PFSK-1 (cell line): ENCODE data around the gene GBF1.

Source experiments
- FOXP2 ChIP-seq: optimal IDR thresholded peaks from 2 replicates; pipeline ENCODE3; 2011; ENCODE audit warnings: borderline replicate concordance, control low read depth, inconsistent platforms; ENCODE audit not compliant: insufficient read depth; ENCODE audit errors: extremely low read length, extremely low read depth
- POLR2AphosphoS5 ChIP-seq: IDR thresholded peaks from 2 replicates; pipeline ENCODE4 v1.6.1; 2012; ENCODE audit warnings: low read depth, mild to moderate bottlenecking, control low read depth, low read length, moderate library complexity
- SIN3A ChIP-seq: IDR thresholded peaks from 2 replicates; pipeline ENCODE4 v1.6.1; 2012; ENCODE audit warnings: mild to moderate bottlenecking, low read length, moderate library complexity, borderline replicate concordance; ENCODE audit not compliant: insufficient read depth
- TAF1 ChIP-seq: IDR thresholded peaks from 2 replicates; pipeline ENCODE4 v1.6.1; 2012; ENCODE audit warnings: low read length, control low read depth, borderline replicate concordance; ENCODE audit not compliant: insufficient read depth
- TF ChIP-seq, protein P1 (sequence below), 2 experiments: IDR thresholded peaks; 2 replicates each; pipeline versions ENCODE4 v1.6.1 to v1.8.0; 2011 to 2012; ENCODE audit warnings: low read depth in 2 of 2, low read length in 2 of 2, control low read depth in 1 of 2, inconsistent platforms in 1 of 2, mild to moderate bottlenecking in 1 of 2, moderate library complexity in 1 of 2; ENCODE audit not compliant: insufficient read depth in 1 of 2

GBF1 gene

DNA sequence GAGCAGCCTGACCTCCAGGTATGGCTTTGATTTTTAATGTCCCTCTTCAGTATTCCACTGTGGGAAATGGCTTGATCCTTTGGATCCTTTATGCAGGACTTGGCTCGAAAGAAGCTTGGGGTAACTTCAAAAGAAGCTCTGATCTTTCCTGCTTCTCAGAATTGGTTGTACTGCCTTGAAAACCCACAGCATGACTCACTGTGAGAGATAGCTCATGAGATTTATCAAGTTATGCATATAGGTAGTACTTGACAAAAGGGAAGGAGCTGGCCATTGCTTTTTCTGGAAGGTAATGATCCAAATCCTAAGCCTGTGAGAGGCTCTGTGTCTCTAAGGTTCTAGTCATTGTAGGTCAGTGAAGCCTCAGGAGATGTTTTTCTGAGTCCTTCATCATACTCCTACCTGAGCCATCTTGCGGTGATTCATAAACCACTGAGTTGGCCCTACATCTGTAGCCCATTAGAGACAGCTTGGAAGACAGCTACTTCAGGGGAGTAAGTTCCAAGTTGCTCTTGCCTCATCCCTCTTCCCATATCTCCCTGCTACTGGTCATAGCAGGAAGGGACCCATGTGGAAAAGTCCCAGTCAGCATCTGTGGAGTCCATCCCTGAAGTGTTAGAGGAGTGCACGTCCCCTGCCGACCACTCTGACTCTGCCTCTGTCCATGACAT lies 113.5 kb downstream of the GBF1 start:
- TF ChIP-seq TAF1 (no peak), POLR2AphosphoS5 (no peak), FOXP2 (no peak), SIN3A (no peak)
- TF ChIP-seq, protein P1, sequence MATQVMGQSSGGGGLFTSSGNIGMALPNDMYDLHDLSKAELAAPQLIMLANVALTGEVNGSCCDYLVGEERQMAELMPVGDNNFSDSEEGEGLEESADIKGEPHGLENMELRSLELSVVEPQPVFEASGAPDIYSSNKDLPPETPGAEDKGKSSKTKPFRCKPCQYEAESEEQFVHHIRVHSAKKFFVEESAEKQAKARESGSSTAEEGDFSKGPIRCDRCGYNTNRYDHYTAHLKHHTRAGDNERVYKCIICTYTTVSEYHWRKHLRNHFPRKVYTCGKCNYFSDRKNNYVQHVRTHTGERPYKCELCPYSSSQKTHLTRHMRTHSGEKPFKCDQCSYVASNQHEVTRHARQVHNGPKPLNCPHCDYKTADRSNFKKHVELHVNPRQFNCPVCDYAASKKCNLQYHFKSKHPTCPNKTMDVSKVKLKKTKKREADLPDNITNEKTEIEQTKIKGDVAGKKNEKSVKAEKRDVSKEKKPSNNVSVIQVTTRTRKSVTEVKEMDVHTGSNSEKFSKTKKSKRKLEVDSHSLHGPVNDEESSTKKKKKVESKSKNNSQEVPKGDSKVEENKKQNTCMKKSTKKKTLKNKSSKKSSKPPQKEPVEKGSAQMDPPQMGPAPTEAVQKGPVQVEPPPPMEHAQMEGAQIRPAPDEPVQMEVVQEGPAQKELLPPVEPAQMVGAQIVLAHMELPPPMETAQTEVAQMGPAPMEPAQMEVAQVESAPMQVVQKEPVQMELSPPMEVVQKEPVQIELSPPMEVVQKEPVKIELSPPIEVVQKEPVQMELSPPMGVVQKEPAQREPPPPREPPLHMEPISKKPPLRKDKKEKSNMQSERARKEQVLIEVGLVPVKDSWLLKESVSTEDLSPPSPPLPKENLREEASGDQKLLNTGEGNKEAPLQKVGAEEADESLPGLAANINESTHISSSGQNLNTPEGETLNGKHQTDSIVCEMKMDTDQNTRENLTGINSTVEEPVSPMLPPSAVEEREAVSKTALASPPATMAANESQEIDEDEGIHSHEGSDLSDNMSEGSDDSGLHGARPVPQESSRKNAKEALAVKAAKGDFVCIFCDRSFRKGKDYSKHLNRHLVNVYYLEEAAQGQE (IDR thresholded peaks at IDR 0.05; ENCODE audit: insufficient read depth in 1 of 2, low read depth in 2 of 2, low read length in 2 of 2), result no peak

DNA sequence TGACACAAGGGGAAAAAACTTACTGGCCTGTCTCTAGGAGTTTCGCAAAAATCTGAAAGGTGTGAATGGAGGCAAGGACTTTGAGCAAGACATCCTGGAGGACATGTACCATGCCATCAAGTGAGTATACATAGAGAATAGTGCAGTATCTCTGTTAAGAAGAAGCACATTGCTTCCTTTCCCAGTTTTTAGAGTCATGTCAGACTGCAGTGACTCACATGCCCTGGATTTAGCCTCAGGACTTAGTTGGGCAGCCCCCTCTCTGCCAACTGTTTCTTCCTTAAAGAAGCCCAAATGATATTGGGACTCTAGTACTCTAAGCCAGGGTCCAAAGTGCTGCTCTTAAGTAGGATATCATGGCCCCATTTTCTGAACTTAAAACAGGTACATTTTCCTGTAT lies 122.1 kb downstream of the GBF1 start:
- TF ChIP-seq SIN3A, result no peak
- no peak for TF ChIP-seq TAF1
- TF ChIP-seq, protein P1 (IDR thresholded peaks at IDR 0.05; ENCODE audit: insufficient read depth in 1 of 2, low read depth in 2 of 2, low read length in 2 of 2), result no peak
- TF ChIP-seq FOXP2, result no peak
- TF ChIP-seq POLR2AphosphoS5, result no peak

GRCh38 chr10:102368077-102368476 lies 122.7 kb downstream of the GBF1 start:
- no peak for TF ChIP-seq POLR2AphosphoS5
- TF ChIP-seq SIN3A, result no peak
- TF ChIP-seq FOXP2, result no peak
- TF ChIP-seq, protein P1 (IDR thresholded peaks at IDR 0.05; ENCODE audit: insufficient read depth in 1 of 2, low read depth in 2 of 2, low read length in 2 of 2), result no peak
- TF ChIP-seq TAF1, result no peak

GRCh38 chr10:102371295-102371694 lies 126.0 kb downstream of the GBF1 start:
- TF ChIP-seq, protein P1 (IDR thresholded peaks at IDR 0.05; ENCODE audit: insufficient read depth in 1 of 2, low read depth in 2 of 2, low read length in 2 of 2), result no peak
- TF ChIP-seq POLR2AphosphoS5, result no peak
- no peak for TF ChIP-seq FOXP2
- TF ChIP-seq SIN3A, result no peak
- no peak for TF ChIP-seq TAF1
